GM23338 (cell line): ENCODE data around the gene ADAM15. TPM values are rescaled to one million over a fixed set of nuclear protein-coding genes. Genes with fewer than 3 reads are reported as not detected.

ENCODE experiments used
- ATAC-seq: fragments of 200-7000 bp; cut with Tn5 transposase; 3 replicates; pipeline ENCODE4 v1.9.1; 2020
- DNase-seq: peaks from one replicate; pipeline ENCODE4 v3.0.0-alpha.2; 2015; ENCODE audit warnings: low spot score
- H2AFZ ChIP-seq: fragments of 200-600 bp; sonication (generic); 2 replicates; pipeline ENCODE4 v1.8.0; 2016; ENCODE audit warnings: antibody characterized with exemption, mild to moderate bottlenecking, moderate library complexity
- H3F3A ChIP-seq: fragments of 200-600 bp; sonication (generic); replicated peaks from 2 replicates; pipeline ENCODE4 v1.8.0; 2017; ENCODE audit warnings: antibody characterized with exemption, mixed run types, low read depth
- H3K27ac ChIP-seq: fragments of 200-600 bp; sonication (generic); 2 replicates; pipeline ENCODE4 v1.6.1; 2016; ENCODE audit warnings: low read depth
- H3K27me3 ChIP-seq: fragments of 200-600 bp; sonication (generic); 2 replicates; pipeline ENCODE4 v1.8.0; 2016; ENCODE audit warnings: mild to moderate bottlenecking, mixed run types, moderate library complexity; ENCODE audit not compliant: insufficient read depth
- H3K36me3 ChIP-seq: fragments of 200-600 bp; sonication (generic); 2 replicates; pipeline ENCODE4 v1.8.0; 2016; ENCODE audit warnings: mild to moderate bottlenecking; ENCODE audit not compliant: insufficient read depth
- H3K4me1 ChIP-seq: fragments of 200-600 bp; sonication (generic); 2 replicates; pipeline ENCODE4 v1.8.0; 2016; ENCODE audit warnings: mild to moderate bottlenecking, moderate library complexity; ENCODE audit not compliant: insufficient read depth
- H3K4me2 ChIP-seq: fragments of 200-600 bp; sonication (generic); 2 replicates; pipeline ENCODE4 v1.7.1; 2017; ENCODE audit warnings: mixed run types
- H3K4me3 ChIP-seq: fragments of 200-600 bp; sonication (generic); 2 replicates; pipeline ENCODE4 v1.6.1; 2016; ENCODE audit warnings: mixed run types
- H3K79me2 ChIP-seq: fragments of 200-600 bp; sonication (generic); replicated peaks from 2 replicates; pipeline ENCODE4 v1.8.0; 2017; ENCODE audit warnings: mild to moderate bottlenecking; ENCODE audit not compliant: insufficient read depth
- H3K9me2 ChIP-seq: fragments of 200-600 bp; sonication (generic); 2 replicates; pipeline ENCODE4 v1.8.0; 2017; ENCODE audit not compliant: insufficient read depth
- H4K20me1 ChIP-seq: fragments of 200-600 bp; sonication (generic); replicated peaks from 2 replicates; pipeline ENCODE4 v1.8.0; 2017; ENCODE audit warnings: mild to moderate bottlenecking; ENCODE audit not compliant: insufficient read depth
- H3K27ac Mint-ChIP-seq: 2 replicates; pipeline ENCODE4 v1.8.0; 2020; ENCODE audit warnings: inconsistent platforms, mild to moderate bottlenecking, moderate library complexity, mixed read lengths
- H3K27me3 Mint-ChIP-seq: 3 replicates; pipeline ENCODE4 v1.8.0; 2022; ENCODE audit warnings: low read depth, mild to moderate bottlenecking, moderate library complexity, mixed read lengths, inconsistent platforms; ENCODE audit not compliant: insufficient read depth, poor library complexity
- H3K36me3 Mint-ChIP-seq: 3 replicates; pipeline ENCODE4 v1.8.0; 2021; ENCODE audit warnings: low read depth, mild to moderate bottlenecking, inconsistent platforms, moderate library complexity, mixed read lengths
- H3K4me1 Mint-ChIP-seq: 3 replicates; pipeline ENCODE4 v1.8.0; 2020; ENCODE audit warnings: mild to moderate bottlenecking, inconsistent platforms, mixed read lengths
- H3K4me3 Mint-ChIP-seq: 3 replicates; pipeline ENCODE4 v1.8.0; 2021; ENCODE audit warnings: moderate library complexity, mild to moderate bottlenecking, inconsistent platforms, mixed read lengths
- H3K9me3 Mint-ChIP-seq: 3 replicates; pipeline ENCODE4 v1.8.0; 2020; ENCODE audit warnings: moderate library complexity, mild to moderate bottlenecking, inconsistent platforms, mixed read lengths
- CTCF ChIP-seq, 2 experiments: fragments of 200-600 bp in 1 of 2; sonication (generic) in 1 of 2; conservative IDR thresholded peaks; 2 replicates each; pipeline versions ENCODE4 v1.5.1 to v1.6.1; 2016 to 2017; ENCODE audit warnings: antibody characterized with exemption in 2 of 2, low read depth in 2 of 2, mild to moderate bottlenecking in 2 of 2, moderate library complexity in 1 of 2
- EZH2 ChIP-seq: fragments of 200-600 bp; sonication (generic); IDR thresholded peaks from one replicate; pipeline ENCODE4 v1.8.0; 2017; ENCODE audit warnings: antibody characterized with exemption, mild to moderate bottlenecking, low read depth; ENCODE audit not compliant: unreplicated experiment
- EZH2phosphoT487 ChIP-seq: fragments of 200-600 bp; sonication (generic); IDR thresholded peaks from one replicate; pipeline ENCODE4 v1.8.1; 2018; ENCODE audit warnings: antibody characterized with exemption; ENCODE audit not compliant: unreplicated experiment
- STAT1 ChIP-seq: IDR thresholded peaks from one replicate; pipeline ENCODE4 v1.6.1; 2016; ENCODE audit warnings: antibody characterized with exemption; ENCODE audit not compliant: unreplicated experiment
- ZNF114 ChIP-seq: fragments of 250-450 bp; sonication (Bioruptor Pico); IDR thresholded peaks from 2 replicates; pipeline ENCODE4 v1.5.0; 2020; ENCODE audit warnings: mild to moderate bottlenecking, moderate library complexity
- polyA plus RNA-seq: library from polyadenylated mRNA; unstranded; fragments of >200 nt; fragmentation: Nextera tagmentation; extraction: Ambion mirVana; gene quantifications from 2 replicates; pipeline ENCODE4 v1.2.1, GENCODE V29; 2016
- total RNA-seq: library from RNA; depleted of rRNA; stranded (reverse); fragments of >200 nt; shearing (Covaris generic); gene quantifications from 2 replicates; pipeline ENCODE4 v1.2.3, GENCODE V29; 2014
- TF ChIP-seq, protein P1 (sequence below): fragments of 250-450 bp; sonication (Bioruptor Pico); IDR thresholded peaks from 2 replicates; pipeline ENCODE4 v1.5.0; 2020; ENCODE audit warnings: mild to moderate bottlenecking, moderate library complexity
- TF ChIP-seq, protein P2 (sequence below): IDR thresholded peaks from 2 replicates; pipeline ENCODE4 v1.6.1; 2016; ENCODE audit warnings: antibody characterized with exemption

Gene ADAM15
- total and polyA plus RNA-seq, 2 experiments from 2014 or later, result 24.2 to 31.1 TPM

GRCh38 chr1:155092131-155092530 is 41.0 kb downstream of the ADAM15 start:
- H4K20me1 ChIP-seq, result no peaks in the 10 kb centered on the region
- peaks cover 7% of the 10 kb centered on the region; the same call in 1 of the 2 replicates for H3K4me1 ChIP-seq
- no peaks in the 10 kb centered on the region for H3K9me3 Mint-ChIP-seq
- no peaks in the 10 kb centered on the region for H3K79me2 ChIP-seq
- DNase-seq, result no peak
- TF ChIP-seq, protein P1, sequence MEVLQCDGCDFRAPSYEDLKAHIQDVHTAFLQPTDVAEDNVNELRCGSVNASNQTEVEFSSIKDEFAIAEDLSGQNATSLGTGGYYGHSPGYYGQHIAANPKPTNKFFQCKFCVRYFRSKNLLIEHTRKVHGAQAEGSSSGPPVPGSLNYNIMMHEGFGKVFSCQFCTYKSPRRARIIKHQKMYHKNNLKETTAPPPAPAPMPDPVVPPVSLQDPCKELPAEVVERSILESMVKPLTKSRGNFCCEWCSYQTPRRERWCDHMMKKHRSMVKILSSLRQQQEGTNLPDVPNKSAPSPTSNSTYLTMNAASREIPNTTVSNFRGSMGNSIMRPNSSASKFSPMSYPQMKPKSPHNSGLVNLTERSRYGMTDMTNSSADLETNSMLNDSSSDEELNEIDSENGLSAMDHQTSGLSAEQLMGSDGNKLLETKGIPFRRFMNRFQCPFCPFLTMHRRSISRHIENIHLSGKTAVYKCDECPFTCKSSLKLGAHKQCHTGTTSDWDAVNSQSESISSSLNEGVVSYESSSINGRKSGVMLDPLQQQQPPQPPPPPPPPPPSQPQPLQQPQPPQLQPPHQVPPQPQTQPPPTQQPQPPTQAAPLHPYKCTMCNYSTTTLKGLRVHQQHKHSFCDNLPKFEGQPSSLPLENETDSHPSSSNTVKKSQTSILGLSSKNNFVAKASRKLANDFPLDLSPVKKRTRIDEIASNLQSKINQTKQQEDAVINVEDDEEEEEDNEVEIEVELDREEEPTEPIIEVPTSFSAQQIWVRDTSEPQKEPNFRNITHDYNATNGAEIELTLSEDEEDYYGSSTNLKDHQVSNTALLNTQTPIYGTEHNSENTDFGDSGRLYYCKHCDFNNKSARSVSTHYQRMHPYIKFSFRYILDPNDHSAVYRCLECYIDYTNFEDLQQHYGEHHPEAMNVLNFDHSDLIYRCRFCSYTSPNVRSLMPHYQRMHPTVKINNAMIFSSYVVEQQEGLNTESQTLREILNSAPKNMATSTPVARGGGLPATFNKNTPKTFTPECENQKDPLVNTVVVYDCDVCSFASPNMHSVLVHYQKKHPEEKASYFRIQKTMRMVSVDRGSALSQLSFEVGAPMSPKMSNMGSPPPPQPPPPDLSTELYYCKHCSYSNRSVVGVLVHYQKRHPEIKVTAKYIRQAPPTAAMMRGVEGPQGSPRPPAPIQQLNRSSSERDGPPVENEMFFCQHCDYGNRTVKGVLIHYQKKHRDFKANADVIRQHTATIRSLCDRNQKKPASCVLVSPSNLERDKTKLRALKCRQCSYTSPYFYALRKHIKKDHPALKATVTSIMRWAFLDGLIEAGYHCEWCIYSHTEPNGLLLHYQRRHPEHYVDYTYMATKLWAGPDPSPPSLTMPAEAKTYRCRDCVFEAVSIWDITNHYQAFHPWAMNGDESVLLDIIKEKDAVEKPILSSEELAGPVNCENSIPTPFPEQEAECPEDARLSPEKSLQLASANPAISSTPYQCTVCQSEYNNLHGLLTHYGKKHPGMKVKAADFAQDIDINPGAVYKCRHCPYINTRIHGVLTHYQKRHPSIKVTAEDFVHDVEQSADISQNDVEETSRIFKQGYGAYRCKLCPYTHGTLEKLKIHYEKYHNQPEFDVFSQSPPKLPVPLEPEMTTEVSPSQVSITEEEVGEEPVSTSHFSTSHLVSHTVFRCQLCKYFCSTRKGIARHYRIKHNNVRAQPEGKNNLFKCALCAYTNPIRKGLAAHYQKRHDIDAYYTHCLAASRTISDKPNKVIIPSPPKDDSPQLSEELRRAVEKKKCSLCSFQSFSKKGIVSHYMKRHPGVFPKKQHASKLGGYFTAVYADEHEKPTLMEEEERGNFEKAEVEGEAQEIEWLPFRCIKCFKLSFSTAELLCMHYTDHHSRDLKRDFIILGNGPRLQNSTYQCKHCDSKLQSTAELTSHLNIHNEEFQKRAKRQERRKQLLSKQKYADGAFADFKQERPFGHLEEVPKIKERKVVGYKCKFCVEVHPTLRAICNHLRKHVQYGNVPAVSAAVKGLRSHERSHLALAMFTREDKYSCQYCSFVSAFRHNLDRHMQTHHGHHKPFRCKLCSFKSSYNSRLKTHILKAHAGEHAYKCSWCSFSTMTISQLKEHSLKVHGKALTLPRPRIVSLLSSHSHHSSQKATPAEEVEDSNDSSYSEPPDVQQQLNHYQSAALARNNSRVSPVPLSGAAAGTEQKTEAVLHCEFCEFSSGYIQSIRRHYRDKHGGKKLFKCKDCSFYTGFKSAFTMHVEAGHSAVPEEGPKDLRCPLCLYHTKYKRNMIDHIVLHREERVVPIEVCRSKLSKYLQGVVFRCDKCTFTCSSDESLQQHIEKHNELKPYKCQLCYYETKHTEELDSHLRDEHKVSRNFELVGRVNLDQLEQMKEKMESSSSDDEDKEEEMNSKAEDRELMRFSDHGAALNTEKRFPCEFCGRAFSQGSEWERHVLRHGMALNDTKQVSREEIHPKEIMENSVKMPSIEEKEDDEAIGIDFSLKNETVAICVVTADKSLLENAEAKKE, result no peak
- TF ChIP-seq STAT1 (no peak), ZNF114 (no peak), EZH2phosphoT487 (no peak), EZH2 (no peak)
- no peak overlapping the region for H3K4me3 ChIP-seq
- peaks cover 25% of the 10 kb centered on the region for H3K27me3 Mint-ChIP-seq
- no peak overlapping the region for H3K4me3 Mint-ChIP-seq
- no peaks in the 10 kb centered on the region for H3K9me2 ChIP-seq
- no peak overlapping the region for H3K27ac Mint-ChIP-seq
- H3K27ac ChIP-seq, result no peak overlapping the region
- ATAC-seq, result no peak
- H3F3A ChIP-seq, result 0 out of 2 replicates have a peak, but pooled peaks cover 9% of the 10 kb centered on the region
- H3K4me2 ChIP-seq, result no peak overlapping the region
- peaks cover 10% of the 10 kb centered on the region; the same call in 1 of the 2 replicates for H3K27me3 ChIP-seq
- no peak overlapping the region for H2AFZ ChIP-seq
- peaks cover 27% of the 10 kb centered on the region for H3K4me1 Mint-ChIP-seq
- H3K36me3 Mint-ChIP-seq, result no peaks in the 10 kb centered on the region; the same call in 2 of the 3 replicates
- no peaks in the 10 kb centered on the region for H3K36me3 ChIP-seq

DNA sequence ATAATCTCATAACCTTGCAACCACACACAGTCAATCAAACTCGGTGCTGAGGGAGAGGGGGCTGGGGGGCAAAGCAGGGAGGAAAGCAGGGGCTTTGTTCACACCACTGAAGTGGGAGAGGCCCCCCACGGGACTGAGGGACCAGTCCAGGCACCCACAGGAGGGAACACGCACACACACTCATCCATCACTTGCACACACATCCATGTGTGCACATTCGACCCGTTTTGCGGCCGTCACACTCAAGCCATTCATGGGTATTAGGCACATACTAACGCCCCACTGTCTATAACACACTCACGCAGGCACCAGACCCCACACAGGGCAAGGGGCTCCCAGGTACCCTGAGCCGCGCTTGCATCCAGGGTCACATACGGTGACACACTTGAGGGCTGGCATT is 41.5 kb downstream of the ADAM15 start:
- Mint-ChIP-seq H3K9me3 (no peaks in the 10 kb centered on the region), H3K4me1 (peaks cover 22% of the 10 kb centered on the region), H3K27me3 (peaks cover 21% of the 10 kb centered on the region), H3K4me3 (no peak overlapping the region; the same call in 2 of the 3 replicates), H3K27ac (no peak overlapping the region), H3K36me3 (no peaks in the 10 kb centered on the region; the same call in 2 of the 3 replicates)
- no peak overlapping the region for H3K4me2 ChIP-seq
- no peaks in the 10 kb centered on the region for H3K79me2 ChIP-seq
- no peak overlapping the region for H2AFZ ChIP-seq
- no peak overlapping the region for H3K4me3 ChIP-seq
- ATAC-seq, result no peak
- H3K27me3 ChIP-seq, result peaks cover 10% of the 10 kb centered on the region; the same call in 1 of the 2 replicates
- H3K4me1 ChIP-seq, result peaks cover 7% of the 10 kb centered on the region; the same call in 1 of the 2 replicates
- DNase-seq, result no peak
- no peaks in the 10 kb centered on the region for H3K36me3 ChIP-seq
- no peaks in the 10 kb centered on the region for H3K9me2 ChIP-seq
- H3K27ac ChIP-seq, result no peak overlapping the region
- H4K20me1 ChIP-seq, result no peaks in the 10 kb centered on the region
- H3F3A ChIP-seq, result 0 out of 2 replicates have a peak, but pooled peaks cover 9% of the 10 kb centered on the region
- TF ChIP-seq, protein P2, sequence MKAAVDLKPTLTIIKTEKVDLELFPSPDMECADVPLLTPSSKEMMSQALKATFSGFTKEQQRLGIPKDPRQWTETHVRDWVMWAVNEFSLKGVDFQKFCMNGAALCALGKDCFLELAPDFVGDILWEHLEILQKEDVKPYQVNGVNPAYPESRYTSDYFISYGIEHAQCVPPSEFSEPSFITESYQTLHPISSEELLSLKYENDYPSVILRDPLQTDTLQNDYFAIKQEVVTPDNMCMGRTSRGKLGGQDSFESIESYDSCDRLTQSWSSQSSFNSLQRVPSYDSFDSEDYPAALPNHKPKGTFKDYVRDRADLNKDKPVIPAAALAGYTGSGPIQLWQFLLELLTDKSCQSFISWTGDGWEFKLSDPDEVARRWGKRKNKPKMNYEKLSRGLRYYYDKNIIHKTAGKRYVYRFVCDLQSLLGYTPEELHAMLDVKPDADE, result no peak
- TF ChIP-seq CTCF (conservative IDR thresholded peaks at IDR 0.05; ENCODE audit: low read depth in 2 of 2) (no peak), EZH2 (no peak)
